Mesothelial cell of epicardium (in vitro differentiated cells): ENCODE results near the gene VGLL1. TPM values are rescaled to one million over a fixed set of nuclear protein-coding genes. Genes with fewer than 3 reads are reported as not detected.

Experiments
- DNase-seq, 2 experiments: peaks; one replicate each; pipeline ENCODE4 v3.0.0; 2021; ENCODE audit warnings: low spot score in 2 of 2; ENCODE audit not compliant: unreplicated experiment in 2 of 2
- H3K27ac Mint-ChIP-seq: 2 replicates; pipeline ENCODE4 v1.8.0; 2021; ENCODE audit warnings: mixed read lengths
- H3K27me3 Mint-ChIP-seq: 2 replicates; pipeline ENCODE4 v1.8.0; 2021; ENCODE audit warnings: low read depth, mixed read lengths
- H3K36me3 Mint-ChIP-seq: 2 replicates; pipeline ENCODE4 v1.8.0; 2021; ENCODE audit warnings: mixed read lengths
- H3K4me1 Mint-ChIP-seq: 2 replicates; pipeline ENCODE4 v1.8.0; 2021; ENCODE audit warnings: mixed read lengths
- H3K4me3 Mint-ChIP-seq: 2 replicates; pipeline ENCODE4 v1.8.0; 2021; ENCODE audit warnings: mild to moderate bottlenecking, moderate library complexity, mixed read lengths
- H3K9me3 Mint-ChIP-seq: 2 replicates; pipeline ENCODE4 v1.8.0; 2021; ENCODE audit warnings: mixed read lengths
- total RNA-seq: library from RNA; stranded (reverse); gene quantifications from 3 replicates; pipeline ENCODE4 v1.2.1, GENCODE V29; 2021
- TF ChIP-seq, protein P1 (sequence below): fragments of 200-600 bp; sonication (generic); IDR thresholded peaks from one replicate; pipeline ENCODE4 v1.5.0; 2021; ENCODE audit warnings: antibody characterized with exemption; ENCODE audit not compliant: unreplicated experiment

VGLL1 gene, protein sequence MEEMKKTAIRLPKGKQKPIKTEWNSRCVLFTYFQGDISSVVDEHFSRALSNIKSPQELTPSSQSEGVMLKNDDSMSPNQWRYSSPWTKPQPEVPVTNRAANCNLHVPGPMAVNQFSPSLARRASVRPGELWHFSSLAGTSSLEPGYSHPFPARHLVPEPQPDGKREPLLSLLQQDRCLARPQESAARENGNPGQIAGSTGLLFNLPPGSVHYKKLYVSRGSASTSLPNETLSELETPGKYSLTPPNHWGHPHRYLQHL
- 13.1 to 16.7 TPM (median 14.6 TPM) in 3 replicates for total RNA-seq

DNA sequence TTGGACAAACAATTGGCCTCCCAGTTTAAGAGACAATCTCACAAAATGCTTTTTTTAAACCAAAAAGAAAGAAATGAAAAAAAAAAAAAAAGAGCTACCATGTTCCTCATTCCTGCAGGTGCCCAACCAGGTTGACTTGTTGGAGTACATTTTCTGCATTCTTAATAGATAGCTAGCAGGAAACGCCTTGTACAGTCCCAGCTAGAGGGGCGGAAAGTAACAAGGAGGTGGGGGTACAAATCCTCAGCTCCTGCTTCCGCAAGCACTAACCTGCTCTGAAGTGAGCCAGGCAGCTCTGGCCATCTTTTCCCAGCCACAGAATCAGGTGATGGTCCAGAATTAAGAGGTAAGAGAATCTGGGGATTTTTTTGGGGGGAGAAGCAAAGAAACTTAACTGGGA lies at the start of gene VGLL1:
VGLL1 (plus strand) TSS at position 265 of the 400 bp plus-strand sequence. CDS start 3,806 bp downstream, outside the sequence.
- peaks cover 44% of the 10 kb centered on the region for H3K9me3 Mint-ChIP-seq
- peak within 1 kb of the TSS; percentile 65 for H3K4me3 Mint-ChIP-seq
- peaks cover 2% of the 10 kb centered on the region for H3K36me3 Mint-ChIP-seq
- H3K4me1 Mint-ChIP-seq: peaks cover 20% of the 10 kb centered on the region
- TF ChIP-seq, protein P1, sequence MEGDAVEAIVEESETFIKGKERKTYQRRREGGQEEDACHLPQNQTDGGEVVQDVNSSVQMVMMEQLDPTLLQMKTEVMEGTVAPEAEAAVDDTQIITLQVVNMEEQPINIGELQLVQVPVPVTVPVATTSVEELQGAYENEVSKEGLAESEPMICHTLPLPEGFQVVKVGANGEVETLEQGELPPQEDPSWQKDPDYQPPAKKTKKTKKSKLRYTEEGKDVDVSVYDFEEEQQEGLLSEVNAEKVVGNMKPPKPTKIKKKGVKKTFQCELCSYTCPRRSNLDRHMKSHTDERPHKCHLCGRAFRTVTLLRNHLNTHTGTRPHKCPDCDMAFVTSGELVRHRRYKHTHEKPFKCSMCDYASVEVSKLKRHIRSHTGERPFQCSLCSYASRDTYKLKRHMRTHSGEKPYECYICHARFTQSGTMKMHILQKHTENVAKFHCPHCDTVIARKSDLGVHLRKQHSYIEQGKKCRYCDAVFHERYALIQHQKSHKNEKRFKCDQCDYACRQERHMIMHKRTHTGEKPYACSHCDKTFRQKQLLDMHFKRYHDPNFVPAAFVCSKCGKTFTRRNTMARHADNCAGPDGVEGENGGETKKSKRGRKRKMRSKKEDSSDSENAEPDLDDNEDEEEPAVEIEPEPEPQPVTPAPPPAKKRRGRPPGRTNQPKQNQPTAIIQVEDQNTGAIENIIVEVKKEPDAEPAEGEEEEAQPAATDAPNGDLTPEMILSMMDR: no peak
- H3K27me3 Mint-ChIP-seq: no peaks in the 10 kb centered on the region
- no peak for DNase-seq
- peak within 1 kb of the TSS; percentile 95 for H3K27ac Mint-ChIP-seq

DNA sequence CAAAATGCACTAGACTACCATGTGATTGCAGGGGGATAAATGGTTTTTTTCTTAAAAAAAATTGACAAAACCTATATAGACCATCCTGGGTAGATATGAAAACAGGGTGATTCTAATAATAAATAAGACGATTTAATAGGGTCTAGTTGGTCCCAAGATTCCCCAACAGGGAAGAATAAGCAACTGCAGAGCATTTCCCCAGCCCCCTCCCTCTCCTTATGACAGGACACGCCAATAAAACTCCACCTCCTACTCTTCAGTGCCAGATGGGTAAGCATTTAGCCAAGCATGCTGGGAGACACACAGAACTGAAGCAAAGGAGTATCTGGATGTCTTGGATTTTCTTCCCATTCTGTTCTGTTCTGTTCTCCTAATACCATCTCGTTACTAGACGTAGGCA lies 44.4 kb upstream of the VGLL1 start, which contains the start of gene BRS3:
BRS3 (plus strand) TSS at position 301 of the 400 bp plus-strand sequence. CDS start 168 bp downstream, outside the sequence.
- DNase-seq: no peak
- H3K9me3 Mint-ChIP-seq: peaks cover 23% of the 10 kb centered on the region
- H3K36me3 Mint-ChIP-seq: no peaks in the 10 kb centered on the region
- no peak within 1 kb of the TSS for H3K4me3 Mint-ChIP-seq
- H3K27ac Mint-ChIP-seq: no peak within 1 kb of the TSS
- no peaks in the 10 kb centered on the region for H3K4me1 Mint-ChIP-seq
- TF ChIP-seq, protein P1: no peak
- peaks cover 74% of the 10 kb centered on the region for H3K27me3 Mint-ChIP-seq

DNA sequence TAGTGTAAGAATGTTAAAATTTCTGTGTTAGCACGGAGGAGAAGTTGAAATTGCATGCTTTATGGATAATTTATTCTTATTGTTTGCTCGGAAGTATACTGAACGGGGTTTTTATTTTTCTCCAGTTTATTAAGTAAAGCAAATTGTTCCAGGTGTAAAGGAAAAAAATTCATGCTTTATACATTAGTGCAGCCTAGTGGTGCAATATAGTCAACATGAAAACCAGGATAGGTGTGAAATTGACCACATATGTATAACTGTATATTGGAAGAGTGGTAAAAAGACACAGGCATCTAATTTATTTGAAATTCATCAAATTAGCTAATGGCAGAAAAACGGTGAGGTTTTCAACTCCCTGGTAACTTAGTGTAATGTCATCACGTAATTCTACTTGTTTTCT lies 43.3 kb upstream of the VGLL1 start:
- Mint-ChIP-seq H3K4me1 (no peaks in the 10 kb centered on the region), H3K9me3 (peaks cover 16% of the 10 kb centered on the region), H3K27ac (no peak overlapping the region), H3K36me3 (no peaks in the 10 kb centered on the region), H3K27me3 (peaks cover 74% of the 10 kb centered on the region), H3K4me3 (no peak overlapping the region)
- DNase-seq: no peak
- TF ChIP-seq, protein P1: no peak

DNA sequence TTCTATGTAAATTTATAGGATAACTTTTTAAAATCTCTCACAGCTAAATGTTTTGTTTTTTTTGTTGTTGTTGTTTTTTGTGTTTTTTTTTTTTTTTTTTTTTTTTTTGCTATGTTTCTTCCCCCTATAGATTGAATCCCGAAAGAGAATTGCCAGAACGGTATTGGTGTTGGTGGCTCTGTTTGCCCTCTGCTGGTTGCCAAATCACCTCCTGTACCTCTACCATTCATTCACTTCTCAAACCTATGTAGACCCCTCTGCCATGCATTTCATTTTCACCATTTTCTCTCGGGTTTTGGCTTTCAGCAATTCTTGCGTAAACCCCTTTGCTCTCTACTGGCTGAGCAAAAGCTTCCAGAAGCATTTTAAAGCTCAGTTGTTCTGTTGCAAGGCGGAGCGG lies 40.2 kb upstream of the VGLL1 start:
- Mint-ChIP-seq H3K4me3 (no peak overlapping the region), H3K4me1 (no peaks in the 10 kb centered on the region), H3K9me3 (peaks cover 7% of the 10 kb centered on the region), H3K27me3 (peaks cover 54% of the 10 kb centered on the region), H3K27ac (no peak overlapping the region), H3K36me3 (no peaks in the 10 kb centered on the region)
- TF ChIP-seq, protein P1: no peak
- DNase-seq: no peak

DNA sequence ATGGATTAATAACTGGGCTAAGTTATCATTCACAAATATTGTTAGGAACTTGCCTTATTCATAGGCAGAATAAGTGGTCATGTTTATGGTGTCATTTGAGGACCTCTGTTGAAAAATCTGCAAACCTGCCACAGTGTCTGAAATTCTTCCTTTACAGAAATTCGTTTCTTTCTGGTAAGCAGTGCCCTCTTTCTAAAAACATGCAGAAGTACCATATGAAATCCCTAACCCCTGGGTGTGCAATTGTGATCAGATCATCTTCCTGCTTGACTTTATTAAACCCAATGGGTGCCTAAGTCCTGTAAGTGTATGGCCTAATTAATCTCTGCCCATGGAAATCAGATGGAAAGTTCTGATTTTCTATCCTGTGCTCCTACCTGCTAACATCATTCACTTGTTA lies 39.0 kb upstream of the VGLL1 start:
- DNase-seq: no peak
- Mint-ChIP-seq H3K27ac (no peak overlapping the region), H3K4me3 (no peak overlapping the region), H3K9me3 (peaks cover 7% of the 10 kb centered on the region), H3K4me1 (no peaks in the 10 kb centered on the region), H3K36me3 (peaks cover 2% of the 10 kb centered on the region), H3K27me3 (peaks cover 47% of the 10 kb centered on the region)
- TF ChIP-seq, protein P1: no peak
